Limb (tissue), 2 donors: ENCODE measurements around the gene PDE10A.

Experiments used
- DNase-seq, 2 donors: peaks; one replicate each; pipeline ENCODE4 v3.0.0-alpha.2; 2016; ENCODE audit errors: extremely low spot score in 2 of 2

PDE10A gene

GRCh38 chr6:165655191-165655590, 7.8 kb downstream of the PDE10A start:
- no peak for DNase-seq

GRCh38 chr6:165654144-165654543, 8.9 kb downstream of the PDE10A start:
- DNase-seq, result no peak

DNA sequence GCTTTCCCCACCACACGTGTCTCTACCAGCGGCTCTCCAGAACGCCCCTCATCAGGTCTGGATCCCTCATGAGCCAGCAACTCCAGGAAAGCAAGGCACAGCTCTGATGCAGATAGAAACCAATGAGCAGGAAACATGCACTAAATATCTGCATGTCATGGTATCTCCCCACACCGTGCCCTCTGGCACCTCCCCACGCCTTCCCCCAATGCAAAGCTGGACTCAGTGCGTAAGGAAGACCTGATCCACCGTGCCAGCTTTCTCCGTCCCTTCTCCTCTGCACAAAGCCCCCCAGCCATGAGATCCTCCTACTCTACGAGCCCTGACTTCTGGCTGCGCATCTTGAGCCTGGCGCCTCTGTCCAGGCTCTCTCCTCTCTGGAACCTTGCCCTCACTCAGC, 9.4 kb downstream of the PDE10A start:
- DNase-seq, result no peak

GRCh38 chr6:165653196-165653595, 9.8 kb downstream of the PDE10A start:
- DNase-seq, result no peak

DNA sequence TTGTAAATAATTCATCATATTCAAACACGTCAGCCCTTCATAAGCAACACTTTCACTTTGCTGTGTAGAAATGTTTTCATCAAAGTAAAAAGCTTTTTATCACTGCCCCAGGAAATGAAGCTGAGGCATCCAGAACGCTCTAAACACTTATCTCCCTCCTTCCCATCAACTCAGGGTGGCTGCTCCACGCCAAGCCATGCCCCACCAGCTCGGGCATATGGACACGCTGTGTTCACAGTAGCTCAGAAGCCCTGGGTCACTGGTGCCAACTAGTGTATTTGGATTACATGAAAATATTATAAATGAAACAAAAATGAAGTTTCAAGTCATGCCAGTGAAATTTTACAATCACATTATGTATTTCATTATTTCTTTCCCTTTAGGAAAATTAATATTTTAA, 10.3 kb downstream of the PDE10A start:
- DNase-seq, result no peak

GRCh38 chr6:165649166-165650137, 13.6 kb downstream of the PDE10A start:
- DNase-seq, result peak in 1 of 2 donors; percentile 45

DNA sequence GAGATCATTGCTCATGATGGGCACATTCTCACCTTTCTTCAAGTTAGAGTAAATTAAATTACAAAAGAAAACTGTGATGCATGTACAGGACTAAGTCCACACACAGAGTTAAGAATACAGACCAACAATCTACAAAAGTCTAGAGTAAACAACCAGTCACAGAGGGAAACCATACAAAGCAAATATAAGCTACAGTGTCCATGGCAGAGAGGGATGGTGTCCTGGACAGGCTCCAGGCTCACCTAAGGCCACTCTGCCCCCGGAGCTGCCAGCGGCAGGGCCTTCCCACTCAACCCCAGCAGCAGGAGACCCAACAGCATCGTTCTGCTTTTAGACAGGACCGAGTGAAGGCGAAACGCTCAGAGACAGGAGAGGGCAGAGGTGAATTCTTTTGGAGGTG, 16.0 kb downstream of the PDE10A start:
- no peak for DNase-seq

DNA sequence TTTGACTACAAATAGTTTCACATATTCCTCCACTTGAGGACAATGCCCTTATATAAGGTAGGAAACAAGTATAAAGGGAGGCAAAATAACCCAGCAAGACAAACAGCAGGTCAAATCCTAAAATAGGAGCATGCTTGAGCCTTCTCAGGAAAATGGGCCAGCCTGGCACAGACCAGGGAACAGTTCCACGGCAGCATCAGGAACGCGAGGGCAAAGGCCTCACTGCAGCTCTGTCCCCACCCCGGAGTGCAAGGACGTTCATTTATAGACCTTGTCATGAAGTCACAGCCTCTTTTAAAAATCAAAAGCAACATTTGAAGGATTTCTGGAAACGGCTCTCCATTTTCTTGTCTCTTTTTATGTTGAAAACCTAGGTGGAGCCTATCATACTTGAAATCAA, 17.1 kb downstream of the PDE10A start:
- no peak for DNase-seq

DNA sequence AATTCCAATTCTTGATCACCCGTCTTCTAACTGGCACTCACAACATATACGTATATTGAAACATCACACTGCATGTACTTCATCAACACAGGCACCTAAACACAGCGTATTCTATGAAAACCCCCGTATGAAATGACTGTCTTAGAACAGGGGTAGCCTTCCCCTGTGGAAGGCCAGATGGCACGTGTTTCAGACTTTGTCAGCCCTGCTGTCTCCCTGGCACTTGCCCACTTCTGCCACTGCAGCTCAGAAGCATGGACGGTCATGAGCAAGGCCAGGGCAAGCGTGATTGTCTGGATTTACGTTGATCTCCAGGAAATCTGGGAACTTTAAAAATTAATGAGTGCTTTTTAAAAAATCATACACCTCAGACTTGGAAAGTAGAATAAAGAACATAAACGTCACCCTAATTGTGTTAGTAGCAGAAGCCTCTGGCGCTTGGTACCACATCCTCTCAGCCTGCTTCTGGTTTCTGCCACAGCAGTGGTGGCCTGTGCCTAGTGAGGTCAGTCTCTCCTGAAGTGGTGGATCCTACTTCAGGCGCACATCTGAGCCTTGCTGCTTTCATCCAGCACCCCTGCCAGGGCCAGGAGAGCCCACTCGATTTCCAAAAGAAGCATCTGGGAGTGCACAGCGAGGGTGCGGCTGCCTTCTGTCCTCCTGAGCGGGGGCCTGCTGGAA, 18.3 kb downstream of the PDE10A start:
- DNase-seq, result no peak

DNA sequence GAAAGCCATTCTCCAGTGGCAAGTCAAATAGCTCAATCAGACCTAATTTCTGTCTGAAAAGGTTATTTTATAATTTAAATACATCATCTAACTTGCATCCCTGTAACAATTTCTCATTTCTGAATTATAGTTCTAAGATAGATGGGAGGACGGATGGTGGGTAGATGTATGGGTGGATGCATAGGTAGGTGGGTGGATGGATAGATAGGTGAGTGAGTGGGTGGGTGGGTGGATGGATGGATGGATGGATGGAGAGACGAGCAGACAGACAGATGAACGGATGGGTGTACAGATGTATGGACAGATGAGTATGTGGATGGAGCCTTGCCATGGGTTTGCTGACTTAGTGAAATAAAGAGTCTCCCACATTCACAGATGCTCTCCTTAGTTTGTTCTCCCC, 20.0 kb downstream of the PDE10A start:
- no peak for DNase-seq

- DNase-seq, result no peak
Measured at GRCh38 chr6:165641672-165642156, 21.3 kb downstream of the PDE10A start.

- DNase-seq, result no peak
Measured at GRCh38 chr6:165640806-165641205, 22.2 kb downstream of the PDE10A start.

DNA sequence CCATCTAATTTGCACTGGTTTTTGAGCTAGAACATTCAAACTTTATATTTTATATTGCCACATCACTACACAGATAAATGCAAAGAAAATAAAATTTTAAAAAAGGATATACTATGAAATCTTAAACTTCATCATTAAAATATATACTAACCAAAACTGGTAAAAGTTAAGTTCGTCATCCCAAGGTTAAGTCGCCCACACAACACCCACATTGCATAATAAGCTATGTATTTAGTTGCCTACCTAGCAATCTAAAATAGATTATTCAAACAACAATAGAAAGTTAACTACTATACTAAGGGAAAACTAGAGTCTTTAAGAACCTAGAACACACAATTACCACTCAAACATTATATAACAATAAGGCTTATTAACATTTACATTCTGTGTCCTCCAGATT, 24.5 kb downstream of the PDE10A start:
- DNase-seq, result no peak

DNA sequence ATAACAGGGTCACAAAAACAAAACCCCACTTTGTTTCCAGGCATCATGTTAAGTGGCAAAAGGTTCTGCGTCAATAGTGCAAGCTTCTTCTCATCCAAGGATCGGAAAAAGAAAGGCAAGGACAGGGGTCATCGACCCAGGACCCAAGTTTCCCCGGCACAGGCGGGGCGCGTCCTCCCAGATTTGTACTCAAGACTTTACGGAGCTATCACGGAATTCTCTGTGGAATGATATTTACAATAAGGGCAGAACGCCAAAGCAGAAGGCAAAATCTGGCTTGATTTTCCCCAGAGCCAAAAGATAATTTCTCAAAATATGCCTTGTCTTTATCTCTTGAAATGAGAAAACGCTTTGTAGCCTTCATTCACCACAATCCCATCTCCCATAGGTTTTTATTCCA, 25.5 kb downstream of the PDE10A start:
- DNase-seq, result no peak

DNA sequence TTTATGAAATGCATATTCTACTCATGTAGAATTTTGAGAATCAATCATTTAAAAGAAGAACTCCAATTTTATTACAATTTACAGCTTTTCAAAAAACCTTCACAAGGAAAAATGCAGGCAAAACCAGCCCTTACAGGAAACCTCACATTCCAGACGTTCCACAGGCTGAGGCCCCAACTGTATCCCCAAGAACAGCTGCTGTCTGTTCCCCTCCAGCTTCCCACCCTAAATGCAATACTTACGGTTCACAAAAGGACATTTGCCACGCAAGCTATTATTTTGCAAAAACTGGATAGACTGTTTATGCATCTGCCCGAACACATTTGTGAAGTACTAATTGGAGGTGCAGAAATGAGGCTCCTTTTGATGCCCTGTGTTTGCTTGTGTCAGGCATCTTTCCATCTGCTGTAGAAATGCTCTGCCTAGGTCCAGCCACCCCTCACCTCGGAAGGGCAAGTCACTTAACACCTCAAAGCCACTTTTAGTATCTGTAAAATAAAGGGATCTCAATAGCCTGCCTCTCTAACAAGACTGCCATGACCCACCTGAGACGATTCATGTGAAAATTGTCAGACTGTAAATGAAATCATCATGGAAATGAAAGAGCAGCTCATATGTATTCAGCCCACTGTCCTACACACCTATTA, 26.5 kb downstream of the PDE10A start:
- peak; percentile 45 to 65 for DNase-seq

GRCh38 chr6:165635965-165636364, 27.1 kb downstream of the PDE10A start:
- DNase-seq, result no peak

- DNase-seq, result no peak
Measured at GRCh38 chr6:165634101-165634880, 28.8 kb downstream of the PDE10A start.

DNA sequence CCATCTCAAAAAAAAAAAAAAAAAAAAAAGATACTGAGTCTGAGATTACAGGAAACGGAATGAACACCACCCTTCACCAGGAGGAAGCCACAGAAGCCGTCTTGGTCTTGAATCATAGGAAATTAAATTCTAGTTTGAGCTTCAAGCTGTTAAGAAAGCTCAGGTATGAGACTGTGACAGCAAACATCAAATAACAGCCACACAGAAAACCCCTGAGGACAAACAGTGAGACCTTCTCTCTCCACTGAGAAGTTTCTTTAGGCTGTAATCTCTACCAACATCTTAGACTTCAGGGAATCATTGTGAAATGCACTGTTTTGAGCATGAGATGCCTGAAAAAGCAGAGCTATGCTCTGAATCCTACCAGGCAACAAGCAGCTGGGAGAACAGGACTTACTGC, 30.8 kb downstream of the PDE10A start:
- DNase-seq, result no peak

DNA sequence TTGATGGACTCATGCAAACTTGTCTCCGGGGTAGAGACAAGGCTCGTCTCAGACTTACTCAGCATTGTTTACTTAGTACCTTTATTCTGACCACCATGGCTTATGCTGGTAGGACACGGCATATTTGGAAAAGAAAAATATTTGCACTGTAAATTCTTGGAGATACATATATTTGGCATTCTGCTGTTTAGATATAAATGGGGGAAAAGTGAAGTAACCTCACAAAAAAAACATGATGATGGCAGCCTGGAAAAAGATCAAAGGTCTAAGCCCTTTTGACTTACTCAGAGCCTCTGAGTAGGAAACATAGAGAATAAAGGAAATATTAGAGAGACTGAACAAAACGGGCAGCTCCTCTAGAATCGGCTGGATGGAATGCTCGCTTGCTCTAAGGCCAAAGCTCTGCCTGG, 32.5 kb downstream of the PDE10A start:
- no peak for DNase-seq

DNA sequence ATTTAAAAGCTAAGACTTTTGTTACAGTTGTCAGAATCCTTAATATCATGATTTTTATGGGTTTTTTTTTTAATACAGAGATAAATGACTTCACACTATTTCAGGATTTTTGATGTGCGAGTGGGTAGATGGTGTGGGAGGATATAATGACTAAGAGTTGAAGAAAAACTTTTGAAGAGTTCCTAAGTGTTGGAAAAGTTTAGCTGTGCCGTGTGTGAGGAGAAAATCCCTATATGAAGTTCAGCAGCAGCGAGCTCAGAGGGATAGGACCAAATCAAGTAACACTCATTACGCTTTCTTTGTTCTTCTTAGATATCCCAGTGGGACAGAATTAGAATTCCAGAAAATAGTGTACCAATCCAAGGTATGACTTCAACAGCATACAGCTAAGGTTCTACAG, 34.1 kb downstream of the PDE10A start:
- no peak for DNase-seq

DNA sequence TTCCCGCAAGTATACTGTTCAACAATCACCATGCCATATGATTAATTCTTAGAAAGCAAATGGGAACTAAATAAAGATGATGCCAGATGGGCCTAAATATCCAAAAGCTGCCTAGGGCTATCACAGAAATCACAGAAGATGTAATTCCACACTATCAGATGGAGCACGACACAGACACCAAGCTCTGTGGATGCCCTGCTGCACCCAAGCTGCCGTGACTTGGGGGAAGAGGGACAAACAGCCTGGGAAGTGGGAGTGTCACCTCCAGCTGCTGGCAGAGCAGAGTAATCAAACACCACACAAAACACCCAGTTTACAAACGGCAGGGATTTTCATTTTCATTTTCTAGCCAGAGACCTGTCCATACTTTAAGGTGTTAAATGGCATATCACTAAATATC, 35.7 kb downstream of the PDE10A start:
- DNase-seq, result no peak
